Naive thymus-derived CD4-positive, alpha-beta T cell (primary cell): ENCODE results near the gene DCUN1D3. TPM values are rescaled to one million over a fixed set of nuclear protein-coding genes. Genes with fewer than 3 reads are reported as not detected.

Source experiments
- ATAC-seq: fragments of 150-1000 bp; cut with Tn5 transposase; 2 replicates; pipeline ENCODE4 v1.10.0; 2021; ENCODE audit warnings: mild to moderate bottlenecking, moderate library complexity
- CTCF ChIA-PET: fragments of 350-600 bp; sonication (Branson Sonifier 250); formaldehyde crosslinking; loops from one replicate; lab custom pipeline; 2021; ENCODE audit warnings: antibody characterized with exemption; lab: Charles Lee
- POLR2A ChIA-PET: fragments of 350-600 bp; sonication (Branson Sonifier 250); formaldehyde crosslinking; loops from one replicate; lab custom pipeline; 2021; ENCODE audit warnings: antibody characterized with exemption, inconsistent platforms; lab: Charles Lee
- DNase-seq, 9 donors: peaks; one replicate each; pipeline versions ENCODE4 v3.0.0 to v3.0.0-alpha.2; 2020 to 2022; ENCODE audit warnings: mixed read lengths in 1 of 9
- H3K27ac ChIP-seq: one replicate; pipeline ENCODE4 v1.7.0; 2013; ENCODE audit warnings: mild to moderate bottlenecking, low read depth, low read length, moderate library complexity
- H3K27me3 ChIP-seq, 2 donors: one replicate each; pipeline ENCODE4 v1.7.0; 2013; ENCODE audit warnings: low read length in 2 of 2, mild to moderate bottlenecking in 2 of 2, moderate library complexity in 2 of 2; ENCODE audit not compliant: control insufficient read depth in 2 of 2, insufficient read depth in 2 of 2
- H3K36me3 ChIP-seq, 3 experiments: 1 replicate in 2 of 3; 2 replicates in 1 of 3; pipeline ENCODE4 v1.7.0; 2013; ENCODE audit warnings: low read length in 3 of 3, mild to moderate bottlenecking in 3 of 3, moderate library complexity in 1 of 3; ENCODE audit not compliant: insufficient read depth in 3 of 3, control insufficient read depth in 2 of 3
- H3K4me1 ChIP-seq, 2 donors: one replicate each; pipeline ENCODE4 v1.7.0; 2013; ENCODE audit warnings: low read length in 2 of 2, mild to moderate bottlenecking in 2 of 2, moderate library complexity in 1 of 2; ENCODE audit not compliant: control insufficient read depth in 2 of 2, insufficient read depth in 2 of 2
- H3K4me3 ChIP-seq: 2 replicates; pipeline ENCODE4 v1.7.0; 2013; ENCODE audit warnings: mild to moderate bottlenecking, low read length
- H3K9me3 ChIP-seq, 3 experiments: 1 replicate in 2 of 3; 2 replicates in 1 of 3; pipeline ENCODE4 v1.7.0; 2013; ENCODE audit warnings: low read length in 3 of 3; ENCODE audit not compliant: control insufficient read depth in 2 of 3
- H3K27ac Mint-ChIP-seq, 9 donors: one replicate each; pipeline ENCODE4 v1.8.0; 2020 to 2022; ENCODE audit warnings: mixed read lengths in 9 of 9, mild to moderate bottlenecking in 8 of 9, moderate library complexity in 5 of 9, inconsistent platforms in 2 of 9
- H3K27me3 Mint-ChIP-seq, 5 donors: one replicate each; pipeline ENCODE4 v1.8.0; 2021 to 2022; ENCODE audit warnings: mixed read lengths in 5 of 5, mild to moderate bottlenecking in 1 of 5
- H3K36me3 Mint-ChIP-seq, 5 donors: one replicate each; pipeline ENCODE4 v1.8.0; 2020 to 2022; ENCODE audit warnings: mixed read lengths in 5 of 5, mild to moderate bottlenecking in 3 of 5, inconsistent platforms in 1 of 5
- H3K4me1 Mint-ChIP-seq, 7 donors: one replicate each; pipeline ENCODE4 v1.8.0; 2020 to 2022; ENCODE audit warnings: mixed read lengths in 7 of 7, mild to moderate bottlenecking in 3 of 7, inconsistent platforms in 1 of 7
- H3K4me3 Mint-ChIP-seq, 10 donors: one replicate each; pipeline ENCODE4 v1.8.0; 2020 to 2022; ENCODE audit warnings: mild to moderate bottlenecking in 10 of 10, mixed read lengths in 10 of 10, moderate library complexity in 6 of 10, inconsistent platforms in 2 of 10
- H3K9me3 Mint-ChIP-seq, 11 donors: one replicate each; pipeline ENCODE4 v1.8.0; 2020 to 2022; ENCODE audit warnings: mixed read lengths in 11 of 11, mild to moderate bottlenecking in 4 of 11, inconsistent platforms in 1 of 11, moderate library complexity in 1 of 11
- intact Hi-C, 2 donors: fragments of 100-400 bp; cut with micrococcal nuclease; formaldehyde crosslinking; loops; one replicate each; pipeline ENCODE4 v1.15.1; 2023
- polyA plus RNA-seq, 2 donors: library from polyadenylated mRNA; unstranded; fragments of 300-500 nt; fragmentation: Illumina TruSeq; gene quantifications; one replicate each; pipeline ENCODE4 v1.2.3, GENCODE V29; 2021
- total RNA-seq, 6 experiments: library from RNA in 5 of 6; stranded (reverse) in 5 of 6; gene quantifications; 1 replicate in 5 of 6; 2 replicates in 1 of 6; pipeline ENCODE4 v1.2.3 and lab custom pipeline; 2021 to 2026

The DCUN1D3 gene
- total and polyA plus RNA-seq, 7 experiments from 2014 or later = 0.82 to 15.7 (median 5.1) TPM

DNA sequence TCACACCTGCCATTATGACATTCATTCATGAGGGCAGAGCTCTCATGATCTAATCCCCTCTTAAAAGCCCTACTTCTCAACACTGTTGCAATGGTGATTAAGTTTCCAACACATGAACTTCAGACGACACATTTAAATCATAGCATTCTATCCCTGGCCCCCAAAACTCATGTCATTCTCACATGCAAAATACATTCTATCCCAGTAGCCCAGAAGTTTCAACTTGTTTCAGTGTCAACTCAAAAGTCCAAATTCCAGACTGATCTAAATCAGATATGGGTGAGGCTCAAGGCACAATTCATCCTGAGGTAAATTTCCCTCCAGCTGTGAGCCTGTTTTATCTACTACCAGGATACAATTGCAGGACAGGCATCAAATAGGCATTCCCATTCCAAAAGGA, 25.6 kb upstream of the DCUN1D3 start:
- Mint-ChIP-seq H3K4me1 (peaks cover 0 to 2% (median 0%) of the 10 kb centered on the region in 7 donors), H3K27me3 (no peaks in the 10 kb centered on the region), H3K27ac (peak overlapping the region in 1 of 9 donors; percentile 22), H3K36me3 (peaks cover 6 to 26% (median 23%) of the 10 kb centered on the region in 5 donors), H3K9me3 (peaks cover 0 to 8% (median 0%) of the 10 kb centered on the region in 11 donors), H3K4me3 (no peak overlapping the region)
- ATAC-seq = no peak
- H3K4me3 ChIP-seq = no peak overlapping the region
- POLR2A ChIA-PET = no interaction called here
- H3K36me3 ChIP-seq = peaks cover 0 to 15% (median 3%) of the 10 kb centered on the region in 3 experiments
- DNase-seq = no peak
- H3K27me3 ChIP-seq = no peaks in the 10 kb centered on the region
- CTCF ChIA-PET = no interaction called here
- H3K9me3 ChIP-seq = no peaks in the 10 kb centered on the region
- intact Hi-C loops = no loop called here
- H3K4me1 ChIP-seq = no peaks in the 10 kb centered on the region
- no peak overlapping the region for H3K27ac ChIP-seq

DNA sequence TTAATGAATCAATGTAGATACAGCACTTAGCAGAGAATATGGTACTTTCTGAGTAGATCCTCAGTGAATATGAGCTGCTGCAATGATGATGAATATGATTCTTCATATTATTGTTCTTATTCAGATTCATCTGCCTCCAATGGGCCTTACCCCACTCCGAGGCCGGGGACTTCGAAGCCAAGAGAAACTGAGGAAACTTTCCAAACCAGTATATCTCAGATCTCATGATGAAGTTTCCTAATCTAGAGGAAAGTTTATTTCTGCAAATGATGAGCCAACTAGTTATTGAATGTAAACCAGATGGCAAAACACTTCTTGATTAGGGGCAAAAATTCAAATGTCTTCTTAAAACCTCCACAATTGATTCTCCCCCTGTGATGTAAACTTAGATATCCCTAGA, 23.7 kb upstream of the DCUN1D3 start:
- ATAC-seq (no peak), DNase-seq (no peak)
- no peak overlapping the region for H3K27ac Mint-ChIP-seq
- ChIA-PET POLR2A (no interaction called here), CTCF (no interaction called here)
- intact Hi-C loops = no loop called here
- Histone ChIP-seq H3K9me3 (no peaks in the 10 kb centered on the region), H3K27ac (no peak overlapping the region), H3K27me3 (no peaks in the 10 kb centered on the region), H3K4me3 (no peak overlapping the region), H3K36me3 (peaks cover 0 to 23% (median 7%) of the 10 kb centered on the region in 3 experiments), H3K4me1 (no peaks in the 10 kb centered on the region)
- peaks cover 0 to 11% (median 0%) of the 10 kb centered on the region in 7 donors for H3K4me1 Mint-ChIP-seq
- peaks cover 0 to 8% (median 0%) of the 10 kb centered on the region in 11 donors for H3K9me3 Mint-ChIP-seq
- peaks cover 6 to 34% (median 22%) of the 10 kb centered on the region in 5 donors for H3K36me3 Mint-ChIP-seq
- no peaks in the 10 kb centered on the region for H3K27me3 Mint-ChIP-seq
- no peak overlapping the region for H3K4me3 Mint-ChIP-seq

DNA sequence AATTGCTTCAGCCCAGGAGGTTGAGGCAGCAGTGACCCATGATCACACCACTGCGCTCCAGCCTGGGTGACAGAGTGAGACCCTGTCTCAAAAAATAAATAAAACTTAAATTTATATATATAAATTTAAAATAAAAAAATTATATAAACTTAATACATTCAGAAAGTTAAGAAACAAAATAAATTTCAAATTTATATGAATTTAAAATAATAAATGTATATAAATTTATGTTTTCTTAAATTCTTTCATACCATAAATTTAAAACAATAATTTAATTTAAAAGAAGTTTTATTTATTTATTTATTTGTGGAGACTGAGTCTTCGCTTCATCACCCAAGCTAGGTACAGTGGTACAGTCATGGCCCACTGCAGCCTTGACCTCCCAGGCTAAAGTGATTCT, 20.6 kb upstream of the DCUN1D3 start:
- Mint-ChIP-seq H3K9me3 (peaks cover 0 to 2% (median 0%) of the 10 kb centered on the region in 11 donors), H3K4me1 (peaks cover 0 to 23% (median 4%) of the 10 kb centered on the region in 7 donors), H3K4me3 (no peak overlapping the region), H3K36me3 (peaks cover 9 to 38% (median 33%) of the 10 kb centered on the region in 5 donors), H3K27me3 (no peaks in the 10 kb centered on the region), H3K27ac (no peak overlapping the region)
- CTCF ChIA-PET = interaction anchor here (0.6 kb wide), 1 partner anchor 114 kb away, joined by 3 read pairs; the partner anchor contains the start of genes ERI2 and REXO5
- Histone ChIP-seq H3K4me3 (no peak overlapping the region), H3K9me3 (no peaks in the 10 kb centered on the region), H3K27ac (no peak overlapping the region), H3K27me3 (no peaks in the 10 kb centered on the region), H3K36me3 (peaks cover 0 to 28% (median 6%) of the 10 kb centered on the region in 3 experiments), H3K4me1 (no peaks in the 10 kb centered on the region)
- intact Hi-C loops = no loop called here
- DNase-seq = no peak
- ATAC-seq = no peak
- POLR2A ChIA-PET = no interaction called here

DNA sequence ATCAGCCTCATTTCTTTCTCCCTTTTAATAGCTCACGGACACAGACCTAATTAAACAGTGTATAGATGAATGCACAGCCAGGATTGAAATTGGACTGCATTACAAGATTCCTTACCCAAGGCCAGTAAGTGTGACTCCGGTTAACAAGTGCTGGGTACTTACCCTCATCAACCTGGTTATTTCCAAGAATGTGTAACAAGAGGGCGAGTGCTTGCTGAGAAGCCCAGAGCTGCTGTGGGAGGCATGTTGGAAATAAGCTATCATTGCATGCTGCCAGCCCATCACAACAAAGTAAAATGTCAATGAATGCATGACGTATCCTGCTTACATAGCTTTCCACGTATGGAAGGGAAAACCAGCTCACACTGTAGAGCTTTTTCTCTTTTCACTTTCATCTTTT, 19.9 kb upstream of the DCUN1D3 start:
- POLR2A ChIA-PET = no interaction called here
- H3K4me1 ChIP-seq = no peaks in the 10 kb centered on the region
- H3K4me3 Mint-ChIP-seq = no peak overlapping the region
- H3K9me3 Mint-ChIP-seq = peaks cover 0 to 2% (median 0%) of the 10 kb centered on the region in 11 donors
- no peaks in the 10 kb centered on the region for H3K27me3 Mint-ChIP-seq
- intact Hi-C loops = no loop called here
- peaks cover 4 to 38% (median 33%) of the 10 kb centered on the region in 5 donors for H3K36me3 Mint-ChIP-seq
- ATAC-seq (no peak), DNase-seq (no peak)
- CTCF ChIA-PET = no interaction called here
- H3K9me3 ChIP-seq = no peaks in the 10 kb centered on the region
- H3K27ac Mint-ChIP-seq = no peak overlapping the region
- H3K36me3 ChIP-seq = peaks cover 0 to 24% (median 4%) of the 10 kb centered on the region in 3 experiments
- H3K4me3 ChIP-seq = no peak overlapping the region
- H3K4me1 Mint-ChIP-seq = peaks cover 0 to 27% (median 4%) of the 10 kb centered on the region in 7 donors
- no peaks in the 10 kb centered on the region for H3K27me3 ChIP-seq
- no peak overlapping the region for H3K27ac ChIP-seq

DNA sequence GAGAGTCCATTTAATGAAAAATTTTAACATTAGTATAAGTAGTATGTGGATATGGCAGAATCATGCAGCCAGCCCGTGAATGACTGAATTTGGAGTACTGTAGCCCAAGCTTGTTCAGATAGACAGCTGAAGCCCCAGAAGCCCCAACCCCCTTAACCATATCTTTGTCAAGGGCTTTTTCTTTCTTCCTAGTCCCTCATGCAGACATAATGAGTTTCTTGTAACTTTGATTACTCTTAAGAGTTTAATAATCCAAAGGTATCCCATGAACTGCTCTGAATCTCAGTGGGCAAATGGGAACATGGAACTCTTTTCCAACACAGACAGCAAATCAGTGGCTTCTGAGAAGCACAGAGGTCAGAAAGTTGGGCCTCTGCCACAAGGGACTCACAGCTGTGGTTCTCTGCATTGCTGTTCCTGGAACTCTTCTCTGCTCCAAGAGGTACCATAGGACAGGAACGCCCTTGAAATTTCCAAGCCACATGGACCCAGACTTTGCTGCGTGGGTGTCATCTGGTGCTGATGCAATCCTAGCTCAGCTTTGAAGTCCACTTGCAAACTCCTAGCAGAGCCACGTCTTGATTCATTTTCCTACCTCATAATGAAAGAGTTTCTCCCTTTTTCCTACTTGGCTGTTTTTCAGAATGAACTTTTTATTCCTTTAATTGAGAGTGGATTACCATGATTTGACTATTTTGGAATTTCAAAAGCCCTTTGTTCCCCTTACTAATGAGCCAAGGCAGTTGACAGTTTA, 18.5 kb upstream of the DCUN1D3 start:
- no peaks in the 10 kb centered on the region for H3K27me3 Mint-ChIP-seq
- intact Hi-C loops = no loop called here
- peaks cover 4 to 33% (median 31%) of the 10 kb centered on the region in 5 donors for H3K36me3 Mint-ChIP-seq
- peak overlapping the region in 1 of 9 donors; percentile 43 for H3K27ac Mint-ChIP-seq
- Histone ChIP-seq H3K4me1 (no peaks in the 10 kb centered on the region), H3K9me3 (no peaks in the 10 kb centered on the region), H3K36me3 (peaks cover 0 to 16% (median 4%) of the 10 kb centered on the region in 3 experiments), H3K27me3 (no peaks in the 10 kb centered on the region), H3K27ac (no peak overlapping the region), H3K4me3 (no peak overlapping the region)
- peaks cover 0 to 27% (median 4%) of the 10 kb centered on the region in 7 donors for H3K4me1 Mint-ChIP-seq
- peaks cover 0 to 2% (median 0%) of the 10 kb centered on the region in 11 donors for H3K9me3 Mint-ChIP-seq
- ChIA-PET POLR2A (no interaction called here), CTCF (no interaction called here)
- DNase-seq (no peak), ATAC-seq (no peak)
- no peak overlapping the region for H3K4me3 Mint-ChIP-seq

DNA sequence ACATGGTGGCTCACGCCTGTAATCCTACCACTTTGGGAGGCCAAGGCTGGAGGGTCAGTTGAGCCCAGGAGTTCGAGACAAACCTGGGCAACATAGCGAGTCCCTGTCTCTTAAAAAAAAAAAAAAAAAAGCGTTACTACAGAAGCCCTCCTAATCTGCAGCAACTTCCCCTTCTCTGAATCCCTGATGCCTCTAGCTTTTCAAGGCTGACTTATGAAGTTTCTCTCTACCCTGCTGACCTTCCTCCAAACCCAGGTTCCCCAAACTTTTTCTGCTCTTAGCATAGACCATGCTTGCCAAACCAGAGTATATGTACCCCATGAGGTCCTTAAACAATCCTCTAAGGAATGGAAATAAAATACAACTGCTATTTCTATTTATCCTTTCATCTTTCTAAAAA, 16.8 kb upstream of the DCUN1D3 start:
- intact Hi-C loops = no loop called here
- Mint-ChIP-seq H3K27ac (no peak overlapping the region), H3K4me1 (peaks cover 0 to 34% (median 4%) of the 10 kb centered on the region in 7 donors), H3K36me3 (peaks cover 4 to 30% (median 28%) of the 10 kb centered on the region in 5 donors), H3K27me3 (no peaks in the 10 kb centered on the region), H3K9me3 (peaks cover 0 to 2% (median 0%) of the 10 kb centered on the region in 11 donors), H3K4me3 (no peak overlapping the region)
- no peak for DNase-seq
- Histone ChIP-seq H3K36me3 (peaks cover 0 to 16% (median 4%) of the 10 kb centered on the region in 3 experiments), H3K27ac (no peak overlapping the region), H3K9me3 (no peaks in the 10 kb centered on the region), H3K27me3 (no peaks in the 10 kb centered on the region), H3K4me1 (no peaks in the 10 kb centered on the region), H3K4me3 (no peak overlapping the region)
- CTCF ChIA-PET = no interaction called here
- POLR2A ChIA-PET = no interaction called here
- no peak for ATAC-seq
